Measurements from ENCODE around the gene RABEP2. TPM values are rescaled to one million over a fixed set of nuclear protein-coding genes. Genes with fewer than 3 reads are reported as not detected.
A peak's percentile ranks its signal among the peaks of the same experiment; 100 is the strongest.

The RABEP2 gene
- total RNA-seq, 1 experiment from 2014 or later: 48.5 TPM

DNA sequence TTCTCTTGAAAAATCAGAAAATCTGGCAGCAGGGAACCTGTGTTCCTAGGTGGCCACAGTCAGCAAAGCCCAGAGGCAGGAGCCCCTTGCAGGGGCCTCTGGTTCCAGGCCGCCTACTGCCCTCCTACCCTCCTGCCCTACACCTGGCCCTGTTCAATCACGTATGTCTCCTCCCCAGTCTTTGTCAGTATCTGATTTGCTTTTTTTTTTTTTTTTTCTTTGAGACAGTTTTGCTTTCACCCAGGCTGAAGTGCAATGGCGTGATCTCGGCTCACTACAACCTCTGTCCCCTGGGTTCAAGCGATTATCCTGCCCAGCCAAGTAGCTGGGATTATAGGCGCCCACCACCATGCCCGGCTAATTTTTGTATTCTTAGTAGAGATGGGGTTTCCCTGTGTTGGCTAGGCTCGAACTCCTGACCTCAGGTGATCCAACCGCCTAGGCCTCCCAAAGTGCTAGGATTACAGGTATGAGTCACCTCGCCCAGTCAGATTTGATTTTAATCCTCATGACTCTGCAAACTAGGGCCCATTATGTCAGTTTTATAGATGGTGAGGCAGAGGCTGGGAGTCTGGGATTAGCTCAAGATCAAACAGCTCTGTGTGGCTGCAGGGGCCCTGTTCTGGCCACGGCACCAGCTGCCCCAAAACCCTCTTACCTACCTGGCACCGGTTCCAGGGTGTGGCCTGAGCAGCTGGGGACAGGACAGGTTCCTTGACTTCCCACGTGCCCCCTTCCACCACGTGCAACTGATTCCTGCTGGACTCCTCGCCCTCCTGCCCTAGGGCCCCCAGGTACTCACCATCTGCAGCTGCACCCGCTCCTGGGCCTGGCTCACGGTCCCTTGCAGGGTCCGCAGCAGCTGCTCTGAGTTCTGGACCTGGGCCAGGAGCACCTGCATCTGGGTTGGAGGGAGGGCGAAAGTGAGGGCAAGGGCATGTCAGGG is 14.7 kb downstream of the RABEP2 start:
- CTCF ChIA-PET: interaction anchor here (0.6 to 1.1 kb wide), 2 partner anchors 29 to 40 kb away, joined by 3 to 5 read pairs; partner anchors contain the start of gene NFATC2IP
- peak overlapping the region; percentile 72 for H3K27ac ChIP-seq

DNA sequence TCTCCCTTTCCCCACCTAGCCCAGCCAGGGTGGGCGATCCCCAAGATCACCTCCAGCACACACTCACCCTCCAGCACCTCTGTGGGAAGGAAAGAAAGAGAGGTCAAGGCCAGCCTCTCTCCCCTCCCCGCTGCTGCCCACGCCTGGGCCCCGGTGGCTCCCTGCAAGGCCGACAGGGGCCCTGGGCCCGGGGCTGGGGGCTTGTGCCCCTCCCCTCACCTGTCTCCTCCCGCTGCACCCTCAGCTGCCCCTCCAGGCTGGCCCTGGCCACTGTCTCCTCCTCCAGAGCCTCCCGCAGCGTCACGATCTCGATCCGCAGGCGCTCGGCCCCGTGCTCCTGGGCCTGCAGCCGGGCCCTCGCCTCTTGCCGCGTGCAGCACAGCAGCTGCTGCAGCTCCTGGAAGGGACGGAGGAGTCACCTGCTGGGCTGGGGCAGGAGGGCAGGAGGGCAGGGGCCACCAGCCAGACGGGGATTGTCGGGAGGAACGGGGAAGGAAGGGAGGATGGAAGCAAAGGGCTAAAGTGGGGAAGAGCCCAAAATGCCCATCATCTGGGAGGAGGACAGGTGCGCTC is 19.2 kb downstream of the RABEP2 start:
- H3F3A ChIP-seq (ENCODE audit: insufficient read depth, low read depth): peaks cover 9% of the 10 kb centered on the region
- H3K36me3 ChIP-seq (ENCODE audit: low read depth): peaks cover 7% of the 10 kb centered on the region
- no peak for DNase-seq
- no peaks in the 10 kb centered on the region for H3K9me3 ChIP-seq (ENCODE audit: insufficient read depth, low read depth)
- no peak for TF ChIP-seq EZH2 (IDR thresholded peaks at IDR 0.05; ENCODE audit: low read depth)
- H3K4me3 ChIP-seq: no peak overlapping the region
- H3K4me2 ChIP-seq: no peak overlapping the region
- H3K79me2 ChIP-seq (ENCODE audit: low read depth): no peaks in the 10 kb centered on the region
- CTCF ChIA-PET: no interaction called here
- no peaks in the 10 kb centered on the region for H3K27me3 ChIP-seq (ENCODE audit: insufficient read depth, low read depth)
- H3K9me2 ChIP-seq (ENCODE audit: insufficient read depth): no peaks in the 10 kb centered on the region
- H3K4me1 ChIP-seq (replicated peaks; ENCODE audit: insufficient read depth): peaks cover 12% of the 10 kb centered on the region
- intact Hi-C loops (cut with micrococcal nuclease; ENCODE audit: unreplicated experiment): no loop called here
- POLR2A ChIA-PET (ENCODE audit: unreplicated experiment): no interaction called here
- H4K20me1 ChIP-seq (ENCODE audit: insufficient read depth): no peaks in the 10 kb centered on the region
- no peak overlapping the region for H3K27ac ChIP-seq
- no TSS peak for BruUV-seq (replicated peaks)
- no peak overlapping the region for H2AFZ ChIP-seq

More for the DNA sequence above, 14.7 kb downstream of the RABEP2 start:
- Histone ChIP-seq H3K27me3 (ENCODE audit: insufficient read depth, low read depth) (no peaks in the 10 kb centered on the region), H3K9me2 (ENCODE audit: insufficient read depth) (no peaks in the 10 kb centered on the region), H3K9me3 (ENCODE audit: insufficient read depth, low read depth) (no peaks in the 10 kb centered on the region), H3K4me1 (replicated peaks; ENCODE audit: insufficient read depth) (peaks cover 15% of the 10 kb centered on the region), H2AFZ (no peak overlapping the region), H3K79me2 (ENCODE audit: low read depth) (no peaks in the 10 kb centered on the region), H3K4me2 (no peak overlapping the region), H3K4me3 (no peak overlapping the region), H4K20me1 (ENCODE audit: insufficient read depth) (no peaks in the 10 kb centered on the region), H3K36me3 (ENCODE audit: low read depth) (peaks cover 7% of the 10 kb centered on the region), H3F3A (ENCODE audit: insufficient read depth, low read depth) (peaks cover 33% of the 10 kb centered on the region)
- POLR2A ChIA-PET (ENCODE audit: unreplicated experiment): interaction anchor here (0.6 to 0.7 kb wide), 2 partner anchors 13 to 26 kb away, joined by 3 read pairs; no protein-coding TSS in a partner anchor
- TF ChIP-seq EZH2 (IDR thresholded peaks at IDR 0.05; ENCODE audit: low read depth): no peak
- TF ChIP-seq, protein P1, sequence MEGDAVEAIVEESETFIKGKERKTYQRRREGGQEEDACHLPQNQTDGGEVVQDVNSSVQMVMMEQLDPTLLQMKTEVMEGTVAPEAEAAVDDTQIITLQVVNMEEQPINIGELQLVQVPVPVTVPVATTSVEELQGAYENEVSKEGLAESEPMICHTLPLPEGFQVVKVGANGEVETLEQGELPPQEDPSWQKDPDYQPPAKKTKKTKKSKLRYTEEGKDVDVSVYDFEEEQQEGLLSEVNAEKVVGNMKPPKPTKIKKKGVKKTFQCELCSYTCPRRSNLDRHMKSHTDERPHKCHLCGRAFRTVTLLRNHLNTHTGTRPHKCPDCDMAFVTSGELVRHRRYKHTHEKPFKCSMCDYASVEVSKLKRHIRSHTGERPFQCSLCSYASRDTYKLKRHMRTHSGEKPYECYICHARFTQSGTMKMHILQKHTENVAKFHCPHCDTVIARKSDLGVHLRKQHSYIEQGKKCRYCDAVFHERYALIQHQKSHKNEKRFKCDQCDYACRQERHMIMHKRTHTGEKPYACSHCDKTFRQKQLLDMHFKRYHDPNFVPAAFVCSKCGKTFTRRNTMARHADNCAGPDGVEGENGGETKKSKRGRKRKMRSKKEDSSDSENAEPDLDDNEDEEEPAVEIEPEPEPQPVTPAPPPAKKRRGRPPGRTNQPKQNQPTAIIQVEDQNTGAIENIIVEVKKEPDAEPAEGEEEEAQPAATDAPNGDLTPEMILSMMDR (conservative IDR thresholded peaks at IDR 0.05): no peak
- intact Hi-C loops (cut with micrococcal nuclease; ENCODE audit: unreplicated experiment): loop anchor here (5.0 kb wide), 1 partner anchor 37 kb away; no protein-coding TSS in a partner anchor
- DNase-seq: peak; percentile 59 to 84
- no TSS peak for BruUV-seq (replicated peaks)

DNA sequence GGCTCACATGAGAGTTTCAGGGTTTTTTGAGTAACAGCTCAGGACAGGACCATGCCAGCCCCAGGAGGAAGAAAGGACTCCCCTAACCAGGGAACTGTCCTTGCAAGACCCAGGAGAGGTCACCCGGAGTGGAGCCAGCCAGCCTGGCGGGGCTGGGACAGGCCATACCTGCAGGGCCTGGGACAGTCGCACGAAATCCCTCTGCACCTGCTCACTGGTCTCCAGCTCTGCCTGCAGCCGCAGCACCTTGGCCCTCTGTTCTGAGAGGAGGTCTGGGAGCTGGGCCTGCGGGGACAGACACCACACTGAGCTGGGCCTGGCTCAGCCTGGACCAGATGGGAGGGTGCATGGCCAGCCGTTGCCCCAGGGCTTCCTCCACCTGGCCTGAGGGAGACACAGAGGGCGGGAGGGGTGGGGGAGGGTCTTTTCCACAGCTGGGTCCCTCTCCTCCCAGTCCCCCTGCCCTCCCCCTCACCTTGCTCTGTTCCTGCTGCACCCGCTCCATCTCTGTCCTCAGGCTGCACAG is 19.7 kb downstream of the RABEP2 start:
- Histone ChIP-seq H3K27me3 (ENCODE audit: insufficient read depth, low read depth) (no peaks in the 10 kb centered on the region), H3K9me2 (ENCODE audit: insufficient read depth) (no peaks in the 10 kb centered on the region), H3K36me3 (ENCODE audit: low read depth) (peaks cover 7% of the 10 kb centered on the region), H2AFZ (no peak overlapping the region), H4K20me1 (ENCODE audit: insufficient read depth) (no peaks in the 10 kb centered on the region), H3K9me3 (ENCODE audit: insufficient read depth, low read depth) (no peaks in the 10 kb centered on the region), H3F3A (ENCODE audit: insufficient read depth, low read depth) (peaks cover 4% of the 10 kb centered on the region; the same call in 1 of the 2 replicates), H3K79me2 (ENCODE audit: low read depth) (no peaks in the 10 kb centered on the region), H3K27ac (no peak overlapping the region), H3K4me2 (no peak overlapping the region), H3K4me3 (no peak overlapping the region), H3K4me1 (replicated peaks; ENCODE audit: insufficient read depth) (peaks cover 6% of the 10 kb centered on the region)
- ChIA-PET CTCF (no interaction called here), POLR2A (ENCODE audit: unreplicated experiment) (no interaction called here)
- intact Hi-C loops (cut with micrococcal nuclease; ENCODE audit: unreplicated experiment): no loop called here
- TF ChIP-seq, protein P1 (conservative IDR thresholded peaks at IDR 0.05): no peak
- TF ChIP-seq EZH2 (IDR thresholded peaks at IDR 0.05; ENCODE audit: low read depth): no peak
- no peak for DNase-seq
- BruUV-seq (replicated peaks): no TSS peak

Data from PC-9 (cell line).